Activated CD4-positive, CD25-positive, alpha-beta regulatory T cell (primary cell): Measurements from ENCODE around the gene CORT.
"Not testable (repeated sequence)": the region's sequence is repeated elsewhere in the genome, so short reads cannot be mapped to it uniquely, and the experiment has no call there.

ENCODE experiments used
- DNase-seq, 4 experiments: peaks; one replicate each; lab custom pipeline; 2025; lab: John Stamatoyannopoulos, UW

CORT gene

GRCh38 chr1:10438677-10439163 lies 11.1 kb upstream of the CORT start:
- no peak for DNase-seq

GRCh38 chr1:10440305-10440704 lies 9.5 kb upstream of the CORT start:
- no peak for DNase-seq

- DNase-seq = no peak
Measured at GRCh38 chr1:10440794-10441193, 9.0 kb upstream of the CORT start.

DNA sequence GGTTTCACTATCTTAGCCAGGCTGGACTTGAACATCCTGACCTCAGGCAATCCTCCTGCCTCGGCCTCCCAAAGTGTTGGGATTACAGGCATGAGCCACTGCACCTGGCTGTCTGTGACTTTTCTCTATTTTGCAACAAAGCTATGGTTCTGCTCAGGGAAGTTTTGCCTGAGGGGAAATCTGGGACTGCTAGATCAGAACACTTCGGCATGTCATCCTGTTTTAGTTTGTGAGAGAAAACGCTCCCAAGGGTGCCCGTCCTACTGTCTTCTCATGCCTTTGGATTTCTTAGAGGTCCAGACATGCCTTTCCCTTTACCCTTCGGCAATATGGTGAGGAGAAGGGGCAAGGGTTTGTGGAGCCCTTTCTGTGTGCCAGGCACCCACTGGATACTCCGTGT lies 5.6 kb upstream of the CORT start:
- no peak for DNase-seq

DNA sequence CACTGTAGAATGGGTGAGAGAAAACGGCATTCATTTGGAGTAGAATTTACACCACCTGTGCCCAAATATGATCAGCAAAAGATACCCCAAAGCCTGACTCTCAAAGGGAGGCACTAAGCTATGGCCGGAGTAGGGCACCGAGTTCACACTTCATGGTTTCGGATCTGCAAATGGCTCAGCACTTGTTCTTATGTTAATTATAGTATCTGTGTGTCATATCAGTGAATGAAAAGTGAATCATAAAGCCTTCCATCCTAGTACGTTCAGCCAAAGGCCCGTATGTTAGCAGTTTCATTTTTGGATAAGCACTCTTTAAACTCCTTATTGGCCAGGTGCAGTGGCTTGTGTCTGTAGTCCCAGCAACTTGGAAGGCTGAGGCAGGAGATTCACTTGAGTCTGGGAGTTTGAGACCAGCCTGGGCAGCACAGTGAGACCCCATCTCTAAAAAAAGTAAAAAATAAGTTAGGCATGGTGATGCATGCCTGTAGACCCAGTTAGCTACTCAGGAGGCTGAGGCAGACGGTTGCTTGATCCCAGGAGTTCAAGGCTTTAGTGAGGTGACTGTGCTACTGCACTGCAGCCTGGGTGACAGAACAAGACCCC lies 4.9 kb upstream of the CORT start:
- DNase-seq = no peak

- no peak for DNase-seq
Measured at GRCh38 chr1:10446790-10447422, 2.9 kb upstream of the CORT start.

- no peak for DNase-seq
Measured at GRCh38 chr1:10450156-10450814, 454 bp downstream of the CORT start.

GRCh38 chr1:10450836-10451235 lies 1.0 kb downstream of the CORT start:
- no peak for DNase-seq

DNA sequence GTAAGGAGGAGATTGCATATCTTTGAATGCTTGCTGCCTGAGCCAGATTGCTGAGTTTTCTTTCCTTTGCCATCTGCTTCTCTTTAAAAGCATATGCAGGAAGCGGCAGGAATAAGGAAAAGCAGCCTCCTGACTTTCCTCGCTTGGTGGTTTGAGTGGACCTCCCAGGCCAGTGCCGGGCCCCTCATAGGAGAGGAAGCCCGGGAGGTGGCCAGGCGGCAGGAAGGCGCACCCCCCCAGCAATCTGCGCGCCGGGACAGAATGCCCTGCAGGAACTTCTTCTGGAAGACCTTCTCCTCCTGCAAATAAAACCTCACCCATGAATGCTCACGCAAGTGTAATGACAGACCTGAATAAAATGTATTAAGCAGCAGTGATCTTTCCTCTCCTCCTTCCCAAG lies 1.5 kb downstream of the CORT start:
- DNase-seq = no peak

DNA sequence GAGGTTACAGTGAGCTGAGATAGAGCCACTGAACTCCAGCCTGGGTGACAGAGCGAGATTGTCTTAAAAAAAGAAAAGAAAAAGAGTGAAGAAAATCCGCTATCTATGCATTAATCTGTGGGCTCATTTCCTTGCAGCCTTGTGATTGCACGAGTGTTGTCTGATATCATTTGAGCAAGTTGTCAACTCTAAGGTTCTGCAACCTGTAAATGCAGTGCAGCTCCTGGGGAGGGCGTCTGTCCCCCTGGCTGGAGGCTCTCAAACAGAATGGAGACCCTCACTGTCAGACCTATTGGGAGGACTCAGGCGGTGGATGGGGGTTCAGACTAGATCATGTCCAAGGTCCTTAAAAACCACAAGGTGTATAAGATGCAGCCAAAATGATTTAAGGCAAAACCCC lies 6.2 kb downstream of the CORT start:
- no peak for DNase-seq

- DNase-seq = no peak
Measured at GRCh38 chr1:10456661-10457060, 6.8 kb downstream of the CORT start.

DNA sequence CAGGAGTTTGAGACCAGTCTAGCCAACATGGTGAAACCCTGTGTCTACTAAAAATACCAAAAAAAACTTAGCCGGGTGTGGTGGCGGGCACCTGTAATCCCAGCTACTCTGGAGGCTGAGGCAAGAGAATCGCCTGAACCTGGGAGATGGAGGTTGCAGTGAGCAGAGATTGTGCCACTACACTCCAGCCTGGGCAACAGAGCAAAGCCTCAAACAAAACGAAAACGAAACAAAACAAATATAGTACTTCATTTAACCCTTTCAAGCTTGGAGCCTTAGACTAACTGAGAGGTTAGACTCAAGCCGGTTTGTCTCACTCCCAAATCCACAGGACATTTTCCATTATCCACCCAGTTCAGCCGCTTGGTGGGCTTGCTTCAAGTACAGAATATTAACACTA lies 7.6 kb downstream of the CORT start:
- DNase-seq = not testable (repeated sequence)

DNA sequence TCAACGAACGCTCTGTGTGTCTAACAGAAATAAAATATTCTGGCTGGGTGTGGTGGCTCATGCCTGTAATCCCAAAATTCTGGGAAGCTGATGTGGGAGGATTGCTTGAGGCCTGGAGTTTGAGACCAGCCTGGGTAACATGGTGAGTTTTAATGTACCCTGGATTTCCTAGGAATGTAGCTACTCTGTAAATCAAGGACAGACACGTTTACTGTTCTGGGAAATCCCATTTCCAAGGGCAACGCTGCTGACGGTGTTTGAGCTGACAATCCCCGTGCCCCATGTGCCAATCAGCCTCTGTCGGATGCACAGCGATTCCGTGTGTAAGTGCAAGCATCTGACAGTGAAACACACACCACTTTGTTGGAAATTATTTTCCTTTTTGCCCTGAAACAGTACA lies 8.0 kb downstream of the CORT start:
- DNase-seq = no peak

- no peak for DNase-seq
Measured at GRCh38 chr1:10459184-10459583, 9.4 kb downstream of the CORT start.

DNA sequence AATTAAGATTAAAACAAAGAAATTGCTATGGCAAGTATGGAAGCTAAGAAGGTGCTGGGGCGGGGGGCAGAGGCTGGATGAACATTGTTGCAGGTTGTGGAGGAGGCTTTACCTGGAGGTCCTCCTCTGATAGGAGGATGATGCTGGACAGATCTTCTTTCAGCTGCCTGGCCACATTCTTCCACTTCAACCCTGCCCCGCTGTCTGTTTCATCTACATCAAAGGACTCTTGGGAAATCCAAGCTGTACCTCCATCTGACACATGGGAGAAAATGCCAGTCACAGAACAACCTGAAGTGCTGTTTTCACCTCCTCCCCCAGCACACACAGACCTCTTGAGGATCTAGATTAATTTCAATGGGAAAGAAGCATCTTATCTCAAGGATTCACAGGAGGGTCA lies 17.2 kb downstream of the CORT start:
- DNase-seq = no peak

DNA sequence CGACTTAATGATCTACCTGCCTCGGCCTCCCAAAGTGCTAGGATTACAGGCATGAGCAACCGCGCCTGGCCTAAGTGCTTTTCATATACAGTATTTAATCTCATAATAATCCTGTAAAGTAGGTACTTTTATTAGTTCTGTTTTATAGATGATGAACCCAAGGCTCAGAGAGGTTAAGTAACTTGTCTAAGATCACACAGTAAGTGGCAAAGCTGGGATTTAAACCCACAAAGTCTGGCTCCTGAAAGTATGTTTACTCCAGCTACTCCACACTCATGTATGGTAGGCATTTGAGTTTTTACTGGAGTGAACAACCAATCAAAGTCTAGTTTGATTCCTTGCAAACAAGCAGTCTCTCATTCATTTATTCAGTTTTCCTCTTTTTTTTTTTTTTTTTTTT lies 20.2 kb downstream of the CORT start:
- no peak for DNase-seq

DNA sequence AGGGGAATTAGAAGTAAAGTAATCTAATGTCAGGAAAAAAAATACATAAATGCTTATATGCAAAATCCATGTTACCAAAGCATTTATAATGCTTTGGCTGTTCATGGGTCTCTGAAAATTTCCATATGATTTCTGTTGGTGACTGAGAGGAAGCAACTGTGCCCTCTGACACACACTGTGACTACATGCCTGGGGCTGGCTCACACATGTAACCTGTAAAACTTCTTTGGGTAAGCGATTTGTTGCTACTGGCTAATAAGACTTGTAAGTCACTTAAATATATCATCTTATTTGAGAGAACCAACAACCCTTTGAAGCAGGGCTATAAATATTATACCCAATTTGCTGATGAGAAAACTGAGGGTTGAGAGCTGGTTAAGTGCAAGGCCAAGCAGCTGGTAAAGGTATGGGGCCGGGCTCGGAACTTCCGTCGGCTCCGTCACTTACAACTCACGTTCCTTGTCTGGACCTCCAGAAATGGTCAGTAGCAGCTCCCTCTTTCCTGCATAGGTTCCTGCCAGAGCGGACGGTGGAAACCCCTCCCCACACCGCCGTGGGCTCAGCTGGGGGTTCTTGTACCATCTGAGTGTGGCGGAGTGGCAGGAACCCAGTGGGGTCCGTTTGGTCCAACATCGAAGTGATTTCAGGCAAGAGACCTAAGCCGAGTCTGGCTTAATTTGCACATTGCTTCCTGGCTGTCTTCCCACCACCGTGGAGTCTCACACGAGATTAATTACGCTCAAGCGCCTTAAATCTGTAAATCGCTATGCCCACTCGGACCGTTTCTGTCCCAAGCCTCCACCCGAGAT lies 21.8 kb downstream of the CORT start:
- no peak for DNase-seq

GRCh38 chr1:10472220-10473144 lies 22.7 kb downstream of the CORT start, which contains the start of gene DFFA:
Gene DFFA, minus strand, starts transcription at chr1:10472529. Its CDS starts 71 bp downstream, at chr1:10472458.
- DNase-seq = peak; percentile 78 to 82 (median 80)

DNA sequence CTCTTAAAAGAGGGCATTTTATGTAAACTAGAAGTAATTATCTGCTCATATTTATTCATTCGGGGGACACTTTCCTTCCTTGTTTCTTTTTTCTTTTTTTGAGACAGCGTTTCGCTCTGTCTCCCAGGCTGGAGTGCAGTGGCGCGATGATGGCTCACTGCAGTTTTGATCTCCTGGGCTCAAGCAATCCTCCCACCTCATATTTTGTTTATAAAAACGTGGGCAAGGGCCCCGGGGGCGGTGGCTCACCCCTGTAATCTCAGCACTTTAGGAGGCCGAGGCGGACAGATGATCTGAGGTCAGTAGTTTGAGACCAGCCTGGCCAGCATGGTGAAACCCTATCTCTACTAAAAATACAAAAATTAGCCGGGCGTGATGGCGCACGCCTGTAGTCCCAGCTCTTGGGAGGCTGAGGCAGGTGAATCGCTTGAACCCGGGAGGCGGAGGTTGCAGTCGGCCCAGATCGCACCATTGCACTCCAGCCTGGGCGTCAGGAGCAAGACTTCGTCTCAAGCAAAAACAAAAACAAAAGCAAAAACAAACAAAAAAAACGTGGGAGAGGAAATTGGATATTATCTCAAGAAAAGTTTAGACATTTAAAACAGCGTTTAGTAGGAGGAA lies 23.4 kb downstream of the CORT start:
- no peak for DNase-seq

- DNase-seq = not testable (repeated sequence)
Measured at GRCh38 chr1:10474309-10474612, 24.4 kb downstream of the CORT start.
